AG04449 (cell line): ENCODE results near the gene TMEM61.

ENCODE experiments used
- CTCF ChIA-PET: fragments of 350-600 bp; formaldehyde crosslinking; extraction: SDS; loops from one replicate; lab custom pipeline; 2021; ENCODE audit warnings: antibody characterized with exemption; lab: Yijun Ruan, JAX
- POLR2A ChIA-PET: fragments of 400-600, 350-600 bp; formaldehyde crosslinking; extraction: SDS; loops from one replicate; lab custom pipeline; 2020; ENCODE audit warnings: antibody characterized with exemption, inconsistent platforms; lab: Yijun Ruan, JAX
- DNase-seq: peaks from one replicate; pipeline ENCODE4 v3.0.0-alpha.2; 2010; ENCODE audit warnings: low read depth, low spot score
- H3K4me3 ChIP-seq: 2 replicates; pipeline ENCODE4 v1.5.1; 2011; ENCODE audit warnings: low read depth, mild to moderate bottlenecking, control low read depth, low read length
- CTCF ChIP-seq: IDR thresholded peaks from one replicate; pipeline ENCODE4 v1.5.1; 2011; ENCODE audit warnings: mild to moderate bottlenecking, moderate library complexity, low read length, control low read depth, inconsistent platforms; ENCODE audit not compliant: insufficient read depth; ENCODE audit errors: missing control alignments

Gene TMEM61

GRCh38 chr1:54973205-54973921 is 7.1 kb upstream of the TMEM61 start:
- TF ChIP-seq CTCF, result peak; percentile 53
- no peak overlapping the region for H3K4me3 ChIP-seq
- no peak for DNase-seq
- ChIA-PET POLR2A (interaction anchor here (0.6 kb wide), 1 partner anchor 34 kb away, joined by 3 read pairs; no protein-coding TSS in a partner anchor), CTCF (interaction anchor here (0.6 to 4.8 kb wide), 15 partner anchors 9 to 78 kb away, joined by 3 to 33 read pairs (median 7); no protein-coding TSS in a partner anchor)

DNA sequence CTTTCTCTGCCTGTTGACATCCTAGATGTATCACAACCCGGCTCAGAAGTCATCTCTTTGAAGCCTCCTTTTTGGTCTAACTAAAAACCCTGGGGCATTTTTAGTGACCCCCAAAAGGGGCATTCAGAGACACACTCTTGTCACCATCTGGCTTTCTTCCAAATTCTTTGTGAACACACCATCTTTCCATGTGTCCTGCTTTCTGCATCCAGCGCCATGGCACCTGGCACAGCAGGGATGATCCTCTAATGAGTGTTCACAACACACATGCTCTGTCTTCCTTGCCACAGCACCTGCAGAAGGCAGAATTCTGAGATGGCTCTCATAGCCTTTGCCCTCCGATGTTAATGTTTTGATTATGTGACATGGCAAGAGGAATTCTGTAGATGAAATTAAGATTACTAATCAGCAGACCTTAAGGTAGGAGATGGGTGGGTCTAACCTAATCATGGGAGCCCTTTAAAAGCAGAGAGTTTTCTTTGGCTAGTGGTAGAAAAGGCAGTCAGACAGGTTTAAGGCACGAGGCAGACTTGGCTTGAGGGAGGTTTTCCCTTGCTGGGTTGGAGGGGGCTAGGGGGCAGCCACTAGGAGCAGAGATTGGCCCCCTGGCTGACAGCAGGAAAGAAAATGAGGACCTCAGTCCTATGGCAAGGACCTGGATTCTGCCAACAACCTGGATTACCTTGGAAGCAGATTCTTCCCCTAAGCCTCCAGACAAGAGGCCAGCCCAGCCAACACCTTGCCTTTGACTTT is 4.9 kb upstream of the TMEM61 start:
- POLR2A ChIA-PET, result no interaction called here
- H3K4me3 ChIP-seq, result no peak overlapping the region
- CTCF ChIA-PET, result interaction anchor here (0.8 to 4.8 kb wide), 4 partner anchors 21 to 31 kb away, joined by 3 to 37 read pairs (median 22); no protein-coding TSS in a partner anchor
- no peak for TF ChIP-seq CTCF
- no peak for DNase-seq

DNA sequence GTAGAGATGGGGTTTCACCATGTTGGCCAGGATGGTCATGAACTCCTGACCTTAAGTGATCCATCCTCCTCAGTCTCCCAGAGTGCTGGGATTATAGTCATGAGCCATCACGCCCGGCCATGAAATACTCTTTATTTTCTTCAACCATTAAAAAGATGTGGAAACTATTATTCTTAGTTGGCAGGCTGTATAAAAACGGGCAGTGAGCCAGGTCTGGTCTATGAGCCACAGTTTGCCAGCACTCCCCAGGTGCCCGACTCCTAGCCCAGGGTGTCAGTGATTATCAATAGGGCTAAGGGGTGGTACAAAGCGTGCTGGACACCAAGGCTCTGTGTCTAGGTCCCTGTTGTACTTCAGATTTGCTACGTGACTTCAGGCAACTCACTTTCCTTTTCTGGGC is 3.7 kb upstream of the TMEM61 start:
- ChIA-PET POLR2A (no interaction called here), CTCF (interaction anchor here (2.2 to 4.2 kb wide), 5 partner anchors 10 to 31 kb away, joined by 7 to 37 read pairs (median 11); no protein-coding TSS in a partner anchor)

GRCh38 chr1:54977533-54978297 is 2.7 kb upstream of the TMEM61 start:
- POLR2A ChIA-PET, result no interaction called here
- DNase-seq, result no peak

More for the DNA sequence above, 3.7 kb upstream of the TMEM61 start:
- no peak for TF ChIP-seq CTCF
- H3K4me3 ChIP-seq, result no peak overlapping the region
- no peak for DNase-seq

More at GRCh38 chr1:54977533-54978297, 2.7 kb upstream of the TMEM61 start:
- TF ChIP-seq CTCF, result no peak
- CTCF ChIA-PET, result interaction anchor here (0.8 to 4.2 kb wide), 11 partner anchors 9 to 44 kb away, joined by 3 to 37 read pairs (median 7); partner anchors contain the start of gene BSND
- no peak overlapping the region for H3K4me3 ChIP-seq
